NT2/D1 (cell line): ENCODE results near the gene CRTAP.
"Not testable (repeated sequence)": the region's sequence is repeated elsewhere in the genome, so short reads cannot be mapped to it uniquely, and the experiment has no call there.

Source experiments
- DNase-seq: peaks from one replicate; pipeline ENCODE4 v3.0.0-alpha.2; 2011; ENCODE audit warnings: low read depth, low spot score
- H3K27me3 ChIP-seq: 2 replicates; pipeline ENCODE4 v1.6.0; 2011; ENCODE audit warnings: mild to moderate bottlenecking; ENCODE audit not compliant: insufficient read length, insufficient read depth
- H3K36me3 ChIP-seq: 2 replicates; pipeline ENCODE4 v1.6.1; 2011; ENCODE audit warnings: mild to moderate bottlenecking, low read length, mixed read lengths; ENCODE audit not compliant: insufficient read depth, insufficient read length
- H3K4me1 ChIP-seq: 2 replicates; pipeline ENCODE4 v1.5.1; 2011; ENCODE audit not compliant: insufficient read depth, insufficient read length
- H3K4me3 ChIP-seq: 2 replicates; pipeline ENCODE4 v1.5.1; 2011; ENCODE audit warnings: low read depth; ENCODE audit not compliant: insufficient read length
- H3K9ac ChIP-seq: 2 replicates; pipeline ENCODE4 v1.6.0; 2011; ENCODE audit warnings: low read depth; ENCODE audit not compliant: insufficient read length
- H3K9me3 ChIP-seq: 2 replicates; pipeline ENCODE4 v1.5.1; 2011; ENCODE audit warnings: mild to moderate bottlenecking, low read length; ENCODE audit not compliant: insufficient read depth
- SUZ12 ChIP-seq: IDR thresholded peaks from 2 replicates; pipeline ENCODE4 v1.6.1; 2011; ENCODE audit not compliant: insufficient read length, insufficient read depth; ENCODE audit errors: extremely low read depth
- YY1 ChIP-seq: IDR thresholded peaks from 2 replicates; pipeline ENCODE4 v1.6.1; 2011; ENCODE audit not compliant: insufficient read length, insufficient read depth
- ZNF274 ChIP-seq: IDR thresholded peaks from 2 replicates; pipeline ENCODE4 v1.6.1; 2011; ENCODE audit warnings: mild to moderate bottlenecking, low read depth, low read length

CRTAP gene

GRCh38 chr3:33181229-33181628 lies 67.4 kb downstream of the CRTAP start:
- Histone ChIP-seq H3K9me3 (no peaks in the 10 kb centered on the region), H3K36me3 (no peaks in the 10 kb centered on the region), H3K9ac (no peak overlapping the region), H3K27me3 (no peaks in the 10 kb centered on the region), H3K4me3 (no peak overlapping the region), H3K4me1 (no peaks in the 10 kb centered on the region)
- TF ChIP-seq ZNF274 (no peak), YY1 (no peak), SUZ12 (no peak)
- DNase-seq = no peak

- not testable (repeated sequence) for DNase-seq, H3K36me3 ChIP-seq, H3K9ac ChIP-seq, H3K9me3 ChIP-seq, H3K27me3 ChIP-seq, H3K4me1 ChIP-seq, H3K4me3 ChIP-seq
These were observed 67.8 kb downstream of the CRTAP start for GRCh38 chr3:33181641-33182040.

GRCh38 chr3:33184863-33185262 lies 71.0 kb downstream of the CRTAP start:
- TF ChIP-seq SUZ12 (no peak), ZNF274 (no peak), YY1 (no peak)
- no peak overlapping the region for H3K4me3 ChIP-seq

GRCh38 chr3:33186524-33187367 lies 72.9 kb downstream of the CRTAP start:
- H3K4me1 ChIP-seq = no peaks in the 10 kb centered on the region
- H3K27me3 ChIP-seq = no peaks in the 10 kb centered on the region
- TF ChIP-seq SUZ12 = no peak
- no peak for TF ChIP-seq ZNF274

More at GRCh38 chr3:33184863-33185262, 71.0 kb downstream of the CRTAP start:
- Histone ChIP-seq H3K27me3 (no peaks in the 10 kb centered on the region), H3K36me3 (no peaks in the 10 kb centered on the region), H3K4me1 (no peaks in the 10 kb centered on the region), H3K9ac (no peak overlapping the region), H3K9me3 (no peaks in the 10 kb centered on the region)
- no peak for DNase-seq

GRCh38 chr3:33187368-33187634 lies 73.5 kb downstream of the CRTAP start:
- Histone ChIP-seq H3K9me3 (no peaks in the 10 kb centered on the region), H3K4me1 (no peaks in the 10 kb centered on the region), H3K9ac (no peak overlapping the region), H3K27me3 (no peaks in the 10 kb centered on the region), H3K36me3 (no peaks in the 10 kb centered on the region), H3K4me3 (no peak overlapping the region)
- DNase-seq = no peak
- TF ChIP-seq YY1 = no peak
- TF ChIP-seq SUZ12 = no peak
- TF ChIP-seq ZNF274 = no peak

More at GRCh38 chr3:33186524-33187367, 72.9 kb downstream of the CRTAP start:
- Histone ChIP-seq H3K36me3 (no peaks in the 10 kb centered on the region), H3K4me3 (no peak overlapping the region), H3K9me3 (no peaks in the 10 kb centered on the region), H3K9ac (no peak overlapping the region)
- DNase-seq = no peak

GRCh38 chr3:33194303-33194702 lies 80.5 kb downstream of the CRTAP start:
- TF ChIP-seq ZNF274 (no peak), SUZ12 (no peak), YY1 (no peak)
- Histone ChIP-seq H3K4me3 (no peak overlapping the region), H3K36me3 (no peaks in the 10 kb centered on the region), H3K4me1 (no peaks in the 10 kb centered on the region), H3K9ac (no peak overlapping the region), H3K9me3 (no peaks in the 10 kb centered on the region), H3K27me3 (no peaks in the 10 kb centered on the region)
- no peak for DNase-seq

- H3K36me3 ChIP-seq = no peaks in the 10 kb centered on the region
- no peaks in the 10 kb centered on the region for H3K27me3 ChIP-seq
- H3K9me3 ChIP-seq = no peaks in the 10 kb centered on the region
- no peak overlapping the region for H3K9ac ChIP-seq
- no peaks in the 10 kb centered on the region for H3K4me1 ChIP-seq
- DNase-seq = no peak
- H3K4me3 ChIP-seq = no peak overlapping the region
- TF ChIP-seq ZNF274 (no peak), YY1 (no peak), SUZ12 (no peak)
These were observed 82.7 kb downstream of the CRTAP start for GRCh38 chr3:33196538-33196937.
